Thoracic aorta (tissue), 2 donors: ENCODE measurements around the gene MACROD1. TPM values are rescaled to one million over a fixed set of nuclear protein-coding genes. Genes with fewer than 3 reads are reported as not detected.

Experiments used
- ATAC-seq: fragments of 150-250 bp; one replicate; pipeline ENCODE4 v1.8.0; 2017; ENCODE audit warnings: low read depth; ENCODE audit not compliant: insufficient number of reproducible peaks, low FRiP score
- DNase-seq: peaks from one replicate; pipeline ENCODE4 v3.0.0-alpha.2; 2020; ENCODE audit warnings: low spot score
- H3K27ac ChIP-seq, 2 donors: fragments of 200-600 bp; sonication (generic); 1 replicate in 1 of 2; 2 replicates in 1 of 2; pipeline ENCODE4 v1.5.1; 2016; ENCODE audit warnings: mild to moderate bottlenecking in 2 of 2, moderate library complexity in 2 of 2
- H3K27me3 ChIP-seq: fragments of 200-600 bp; sonication (generic); replicated peaks from 2 replicates; pipeline ENCODE4 v1.6.0; 2016; ENCODE audit warnings: mild to moderate bottlenecking; ENCODE audit not compliant: insufficient read depth
- H3K36me3 ChIP-seq: fragments of 200-600 bp; sonication (generic); one replicate; pipeline ENCODE4 v1.5.1; 2016
- H3K4me1 ChIP-seq, 2 donors: fragments of 200-600 bp; sonication (generic); 1 replicate in 1 of 2; 2 replicates in 1 of 2; pipeline versions ENCODE4 v1.5.1 to v1.6.0; 2016; ENCODE audit warnings: low read depth in 2 of 2, mild to moderate bottlenecking in 1 of 2; ENCODE audit not compliant: control insufficient read depth in 1 of 2
- H3K4me3 ChIP-seq: fragments of 200-600 bp; sonication (generic); 2 replicates; pipeline ENCODE4 v1.5.1; 2016; ENCODE audit warnings: mild to moderate bottlenecking
- H3K9me3 ChIP-seq: fragments of 200-600 bp; sonication (generic); 2 replicates; pipeline ENCODE4 v1.5.1; 2016
- CTCF ChIP-seq: fragments of 200-600 bp; sonication (generic); IDR thresholded peaks from one replicate; pipeline ENCODE4 v1.5.1; 2019; ENCODE audit warnings: antibody characterized with exemption
- total RNA-seq, 2 donors: library from RNA; depleted of rRNA; stranded (reverse); fragments of >200 nt; gene quantifications; one replicate each; pipeline versions ENCODE4 v1.1.0 to v1.2.3, GENCODE V29; 2016

MACROD1 gene
- total RNA-seq, 2 donors from 2014 or later = 15.8 to 17.6 TPM

DNA sequence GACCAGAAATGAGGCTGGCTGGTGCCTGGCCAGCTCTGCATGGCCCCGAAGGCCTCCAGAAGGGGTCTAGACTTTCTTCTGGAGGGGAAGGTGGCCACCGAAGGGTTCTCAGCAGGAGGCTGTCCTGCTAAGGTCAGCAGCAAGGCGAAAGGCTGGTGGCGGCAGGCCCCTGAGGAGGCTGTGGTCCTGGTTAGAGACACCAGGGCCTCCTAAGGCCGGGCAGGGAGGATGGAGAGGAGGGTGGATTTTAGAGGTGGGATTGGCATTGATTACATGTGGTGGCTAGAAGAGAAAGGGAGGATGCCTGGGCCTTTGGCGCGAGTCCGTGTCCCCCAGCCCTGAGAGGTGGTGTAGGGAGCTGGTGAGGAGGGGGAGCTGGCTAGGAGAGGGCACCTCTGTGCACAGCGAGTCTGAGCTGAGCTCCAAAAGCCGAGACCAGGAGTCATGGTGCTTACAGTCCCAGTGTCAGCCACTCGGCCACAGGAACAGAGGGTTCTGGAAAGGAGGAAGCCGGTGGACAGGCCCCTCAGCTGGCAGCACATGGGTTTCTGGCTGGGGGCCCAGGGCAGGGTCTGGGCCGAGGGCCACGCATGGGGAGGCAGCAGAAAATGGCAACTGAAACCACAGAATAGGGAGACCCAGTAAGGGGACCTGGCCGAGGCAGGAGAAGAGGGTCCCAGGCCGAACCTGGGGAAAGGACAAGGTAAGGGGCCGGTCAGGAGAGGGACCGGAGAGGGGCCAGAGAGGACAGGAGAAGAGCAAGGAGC lies 43.1 kb upstream of the MACROD1 start:
- no peaks in the 10 kb centered on the region for H3K4me1 ChIP-seq
- H3K4me3 ChIP-seq = no peak overlapping the region
- H3K27ac ChIP-seq = no peak overlapping the region
- no peak for ATAC-seq
- H3K36me3 ChIP-seq = peaks cover 4% of the 10 kb centered on the region
- no peaks in the 10 kb centered on the region for H3K9me3 ChIP-seq
- H3K27me3 ChIP-seq = no peaks in the 10 kb centered on the region
- no peak for DNase-seq
- TF ChIP-seq CTCF = no peak

GRCh38 chr11:64208086-64208795 lies 42.3 kb upstream of the MACROD1 start:
- DNase-seq (no peak), ATAC-seq (no peak)
- peaks cover 11% of the 10 kb centered on the region for H3K36me3 ChIP-seq
- H3K27ac ChIP-seq = peak overlapping the region; percentile 34 to 65
- no peaks in the 10 kb centered on the region for H3K27me3 ChIP-seq
- H3K4me3 ChIP-seq = peak overlapping the region; percentile 68
- TF ChIP-seq CTCF = no peak
- H3K9me3 ChIP-seq = no peaks in the 10 kb centered on the region
- no peaks in the 10 kb centered on the region for H3K4me1 ChIP-seq

- no peaks in the 10 kb centered on the region for H3K4me1 ChIP-seq
- H3K9me3 ChIP-seq = no peaks in the 10 kb centered on the region
- peak overlapping the region; percentile 34 to 65 for H3K27ac ChIP-seq
- H3K27me3 ChIP-seq = no peaks in the 10 kb centered on the region
- TF ChIP-seq CTCF = no peak
- peak; percentile 44 for ATAC-seq
- H3K36me3 ChIP-seq = peaks cover 19% of the 10 kb centered on the region
- peak overlapping the region; percentile 68 for H3K4me3 ChIP-seq
- DNase-seq = no peak
Observed at GRCh38 chr11:64207256-64208085, 41.6 kb upstream of the MACROD1 start.

- H3K27me3 ChIP-seq = no peaks in the 10 kb centered on the region
- no peak for DNase-seq
- H3K36me3 ChIP-seq = peaks cover 20% of the 10 kb centered on the region
- no peaks in the 10 kb centered on the region for H3K4me1 ChIP-seq
- ATAC-seq = no peak
- H3K9me3 ChIP-seq = no peaks in the 10 kb centered on the region
- TF ChIP-seq CTCF = no peak
- H3K4me3 ChIP-seq = peak within 1 kb of the TSS; percentile 68
- peak within 1 kb of the TSS; percentile 34 to 65 for H3K27ac ChIP-seq
Observed at GRCh38 chr11:64206457-64207255, 40.7 kb upstream of the MACROD1 start, which contains the start of gene FERMT3. Gene FERMT3 (plus strand): TSS chr11:64206721. CDS start chr11:64207365, 644 bp downstream.
